ENCODE results near the gene PLAC8.
"Not testable (repeated sequence)": the region's sequence is repeated elsewhere in the genome, so short reads cannot be mapped to it uniquely, and the experiment has no call there.

Gene PLAC8

DNA sequence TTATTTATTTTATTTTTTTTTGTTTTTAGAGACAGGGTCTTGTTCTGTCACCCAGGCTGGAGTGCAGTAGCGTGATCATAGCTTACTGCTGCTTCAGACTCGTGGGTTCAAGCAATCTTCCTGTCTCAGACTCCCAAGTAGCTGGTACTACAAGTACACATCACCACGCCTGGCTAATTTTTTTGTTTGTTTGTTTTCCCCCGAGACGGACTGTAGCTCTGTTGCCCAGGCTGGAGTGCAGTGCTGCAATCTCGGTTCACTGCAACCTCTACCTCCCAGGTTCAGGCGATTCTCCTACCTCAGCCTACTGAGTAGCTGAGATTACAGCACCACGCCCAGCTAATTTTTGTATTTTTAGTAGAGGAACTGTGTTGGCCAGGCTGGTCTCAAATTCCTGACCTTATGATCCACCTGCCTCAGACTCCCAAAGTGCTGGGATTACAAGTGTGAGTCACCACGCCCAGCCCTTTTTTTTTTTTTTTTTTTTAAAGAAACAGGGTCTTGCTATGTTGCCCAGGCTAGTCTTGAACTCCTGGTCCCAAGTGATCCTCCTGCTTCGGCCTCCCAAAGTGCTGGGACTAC, 47.4 kb downstream of the PLAC8 start:
- no peak for DNase-seq

DNA sequence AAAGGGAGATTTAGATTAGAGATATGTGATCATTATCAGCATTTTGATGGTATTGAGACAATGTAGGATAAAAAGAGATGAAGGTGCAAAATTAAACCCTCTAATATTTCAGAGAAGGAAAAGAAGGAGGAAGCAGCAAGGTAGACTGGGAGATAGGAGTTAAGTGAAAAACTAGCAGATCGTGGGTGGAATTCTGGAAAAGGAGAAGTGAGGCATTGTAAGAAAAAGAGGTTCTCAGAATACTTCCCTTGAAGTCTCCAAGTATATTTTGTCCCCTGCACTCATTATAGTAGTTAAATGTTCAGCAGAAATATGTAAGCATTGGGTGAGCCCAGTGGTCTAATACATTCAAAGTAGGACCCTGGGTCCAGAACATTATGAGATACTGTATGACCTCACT, 49.3 kb downstream of the PLAC8 start:
- no peak for DNase-seq

DNA sequence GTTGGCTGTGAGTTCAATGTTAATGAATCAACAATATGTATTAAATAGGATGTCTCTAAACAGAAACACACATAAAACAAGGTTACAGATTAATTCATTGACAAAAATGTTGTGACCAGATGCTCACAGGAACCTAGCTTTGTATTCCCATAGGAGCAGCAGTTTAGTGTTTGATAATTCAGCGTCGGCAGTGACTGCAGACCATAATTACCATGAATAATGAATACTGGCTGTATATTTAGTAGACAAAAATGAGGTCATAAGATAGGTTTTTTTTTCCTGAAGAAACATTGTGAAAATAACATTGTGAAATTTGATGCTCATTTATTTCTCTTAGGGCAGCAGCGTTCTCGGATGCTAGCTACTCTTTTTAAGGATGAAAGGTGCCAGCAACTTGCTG, 51.8 kb downstream of the PLAC8 start:
- DNase-seq: no peak

DNA sequence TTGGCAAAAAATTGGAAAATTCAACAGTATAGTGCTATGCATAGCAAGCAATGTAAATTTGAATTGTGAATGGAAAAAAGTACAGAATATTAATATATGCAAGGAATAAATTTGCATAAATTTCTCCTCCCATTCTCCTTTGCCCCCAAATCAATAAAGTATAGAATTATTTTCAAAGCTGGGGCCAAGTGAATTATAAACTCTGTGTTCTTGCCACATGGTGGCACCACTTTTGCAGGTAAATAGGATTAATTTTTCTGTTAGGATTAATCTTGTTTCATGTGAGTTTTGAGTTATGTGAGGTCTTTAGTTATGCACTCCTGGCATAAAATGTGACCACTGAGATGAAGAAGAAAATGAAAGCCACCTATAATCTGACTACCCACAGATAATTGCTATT, 59.6 kb downstream of the PLAC8 start:
- peak in 1 of 2 donors; percentile 47 for DNase-seq

DNA sequence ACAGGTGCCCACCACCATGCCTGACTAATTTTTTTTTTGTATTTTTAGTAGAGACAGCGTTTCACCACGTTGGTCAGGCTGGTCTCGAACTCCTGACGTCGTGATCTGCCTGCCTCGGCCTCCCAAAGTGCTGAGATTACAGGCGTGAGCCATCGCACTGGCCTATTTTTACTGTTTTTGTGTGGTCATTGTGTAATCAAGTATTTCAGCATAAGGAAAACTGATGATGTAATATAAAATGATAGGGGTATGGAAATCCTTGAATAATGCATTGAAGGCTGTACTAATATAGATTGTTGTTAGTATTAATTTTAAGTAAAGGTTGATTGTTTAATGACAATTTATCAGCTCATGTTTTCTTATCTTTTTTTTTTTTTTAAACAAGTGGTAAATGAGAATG, 65.7 kb downstream of the PLAC8 start:
- DNase-seq: not testable (repeated sequence)

DNA sequence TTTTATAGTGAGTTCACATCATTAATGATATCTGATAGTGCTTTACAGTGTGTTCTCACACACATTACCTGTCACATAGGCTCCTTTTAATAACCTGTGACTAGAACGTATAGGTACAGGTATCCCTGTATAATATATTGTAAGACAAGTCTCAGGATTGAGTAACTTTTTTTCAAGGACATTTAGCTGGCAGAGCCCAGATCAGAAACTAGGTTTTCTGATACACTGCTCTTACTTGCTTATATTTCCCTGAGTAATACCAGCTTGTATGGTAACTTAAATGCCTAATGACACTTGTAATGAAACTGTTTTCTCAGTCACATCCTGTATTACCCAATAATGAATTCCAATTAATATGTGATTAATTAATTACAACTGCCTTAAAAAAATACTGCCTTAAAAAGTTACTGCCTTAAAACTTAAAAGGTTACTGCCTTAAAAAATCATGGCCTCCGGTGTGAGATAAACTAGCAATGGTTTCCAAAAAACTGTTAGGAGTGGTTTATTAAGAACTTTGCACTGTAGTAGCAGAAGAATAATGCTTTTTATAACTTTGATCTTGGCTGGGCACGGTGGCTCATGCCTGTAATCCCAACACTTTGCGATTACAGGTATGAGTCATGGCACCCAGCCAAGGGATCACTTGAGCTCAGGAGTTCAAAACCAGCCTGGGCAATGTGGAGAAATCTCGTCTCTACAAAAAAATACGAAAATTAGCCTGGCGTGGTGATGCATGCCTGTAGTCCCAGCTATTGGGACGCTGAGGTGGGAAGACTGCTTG, 67.6 kb downstream of the PLAC8 start:
- DNase-seq: no peak

DNA sequence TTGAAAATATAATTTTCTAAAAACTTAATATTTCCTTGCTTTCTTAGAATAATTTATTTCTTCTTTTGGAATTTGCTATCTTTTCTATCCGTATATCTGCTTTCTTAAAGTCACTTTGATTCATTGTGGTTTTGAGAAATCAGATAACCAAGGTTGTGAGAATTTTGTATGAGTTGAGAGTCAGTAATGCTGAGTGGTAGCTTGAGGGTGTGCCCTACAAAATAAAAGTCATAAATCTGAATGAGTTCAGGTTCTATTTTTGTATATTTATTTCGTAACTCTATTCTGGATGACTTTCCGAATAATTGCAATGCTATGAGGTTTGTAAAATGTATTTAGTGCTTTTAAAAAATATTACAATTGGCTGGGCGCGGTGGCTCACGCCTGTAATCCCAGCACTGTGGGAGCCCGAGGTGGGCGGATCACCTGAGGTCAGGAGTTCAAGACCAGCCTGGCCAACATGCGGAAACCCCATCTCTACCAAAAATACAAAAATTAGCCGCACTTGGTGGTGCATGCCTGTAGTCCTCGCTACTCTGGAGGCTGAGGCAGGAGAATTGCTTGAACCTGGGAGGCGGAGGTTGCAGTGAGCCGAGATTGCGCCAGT, 70.6 kb downstream of the PLAC8 start:
- DNase-seq: no peak

DNA sequence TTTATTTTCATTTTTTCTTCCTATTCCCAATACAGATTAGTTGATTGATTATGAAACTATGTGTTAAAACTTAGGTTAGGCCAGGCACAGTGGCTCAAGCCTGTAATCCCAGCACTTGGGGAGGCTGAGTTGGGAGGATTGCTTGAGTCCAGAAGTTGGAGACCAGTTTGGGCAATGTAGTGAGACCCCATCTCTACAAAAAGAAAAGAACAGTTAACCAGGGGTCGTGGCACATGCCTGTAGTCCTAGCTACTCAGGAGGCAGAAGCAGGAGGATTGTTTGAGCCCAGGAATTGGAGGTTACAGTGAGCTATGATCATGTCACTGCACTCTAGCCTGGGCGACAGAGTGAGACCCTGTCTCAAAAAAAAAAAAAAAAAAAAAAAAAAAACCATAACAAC, 71.4 kb downstream of the PLAC8 start:
- DNase-seq: not testable (repeated sequence)

DNA sequence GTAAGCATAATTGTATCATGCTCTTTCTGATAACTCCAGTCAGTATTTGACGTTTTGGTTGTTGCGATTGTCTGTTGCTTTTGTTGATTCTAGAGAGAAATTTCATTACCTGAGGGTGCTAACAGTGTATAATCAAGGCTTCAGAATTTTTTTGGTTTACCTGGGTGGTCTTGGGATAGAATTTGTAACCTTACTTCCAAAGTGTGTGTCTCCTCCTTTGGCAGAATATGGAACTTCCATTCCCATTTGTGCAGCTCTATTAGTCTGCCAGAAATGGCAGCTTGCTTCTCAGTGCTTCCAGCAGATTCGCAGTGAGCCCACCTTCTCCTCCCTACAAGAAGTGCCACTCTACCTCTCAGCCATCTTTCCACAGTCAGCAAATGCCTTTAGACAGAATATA, 74.3 kb downstream of the PLAC8 start:
- DNase-seq: no peak
